Measurements from ENCODE around the gene NT5E.

GRCh38 chr6:85463621-85464259 lies 13.9 kb downstream of the NT5E start:
- TF ChIP-seq CTCF (IDR thresholded peaks at IDR 0.05) (no peak), POLR2A (IDR thresholded peaks at IDR 0.05) (no peak), POLR2AphosphoS5 (IDR thresholded peaks at IDR 0.05) (no peak), EP300 (IDR thresholded peaks at IDR 0.05) (no peak)
